Naive thymus-derived CD8-positive, alpha-beta T cell (primary cell): ENCODE data around the gene ACOX2. TPM values are rescaled to one million over a fixed set of nuclear protein-coding genes. Genes with fewer than 3 reads are reported as not detected.

ENCODE experiments used
- ATAC-seq, 2 donors: fragments of 150-1000 bp; cut with Tn5 transposase in 1 of 2; sonication (Bioruptor Pico), chemical (Tn5 transposase) in 1 of 2; 1 replicate in 1 of 2; 2 replicates in 1 of 2; pipeline ENCODE4 v1.10.0; 2021; ENCODE audit warnings: mild to moderate bottlenecking in 2 of 2, moderate library complexity in 2 of 2
- POLR2A ChIA-PET: fragments of 350-600 bp; sonication (Branson Sonifier 250); formaldehyde crosslinking; loops from one replicate; lab custom pipeline; 2021; ENCODE audit warnings: antibody characterized with exemption; lab: Charles Lee
- DNase-seq, 10 donors: peaks; one replicate each; pipeline versions ENCODE4 v3.0.0 to v3.0.0-alpha.2; 2020 to 2022
- H3K27ac Mint-ChIP-seq, 10 donors: one replicate each; pipeline ENCODE4 v1.8.0; 2020 to 2022; ENCODE audit warnings: mild to moderate bottlenecking in 10 of 10, mixed read lengths in 10 of 10, moderate library complexity in 4 of 10, inconsistent platforms in 1 of 10
- H3K27me3 Mint-ChIP-seq, 5 donors: one replicate each; pipeline ENCODE4 v1.8.0; 2021 to 2022; ENCODE audit warnings: mixed read lengths in 5 of 5
- H3K36me3 Mint-ChIP-seq, 3 donors: one replicate each; pipeline ENCODE4 v1.8.0; 2020 to 2022; ENCODE audit warnings: mixed read lengths in 3 of 3, mild to moderate bottlenecking in 2 of 3, inconsistent platforms in 1 of 3
- H3K4me1 Mint-ChIP-seq, 4 donors: one replicate each; pipeline ENCODE4 v1.8.0; 2021 to 2022; ENCODE audit warnings: mixed read lengths in 4 of 4
- H3K4me3 Mint-ChIP-seq, 10 donors: one replicate each; pipeline ENCODE4 v1.8.0; 2020 to 2022; ENCODE audit warnings: mild to moderate bottlenecking in 10 of 10, mixed read lengths in 10 of 10, moderate library complexity in 6 of 10, inconsistent platforms in 1 of 10
- H3K9me3 Mint-ChIP-seq, 9 donors: one replicate each; pipeline ENCODE4 v1.8.0; 2020 to 2022; ENCODE audit warnings: mixed read lengths in 9 of 9, mild to moderate bottlenecking in 3 of 9, inconsistent platforms in 1 of 9, moderate library complexity in 1 of 9
- polyA plus RNA-seq, 3 donors: library from polyadenylated mRNA; unstranded; fragments of 300-500 nt; fragmentation: Illumina TruSeq; gene quantifications; one replicate each; pipeline ENCODE4 v1.2.3, GENCODE V29; 2021
- total RNA-seq, 8 experiments: library from RNA in 2 of 8; stranded (reverse) in 2 of 8; gene quantifications; one replicate each; pipeline ENCODE4 v1.2.3 and lab custom pipeline; 2021 to 2026

ACOX2 gene
- total and polyA plus RNA-seq, 5 experiments from 2014 or later: not detected

DNA sequence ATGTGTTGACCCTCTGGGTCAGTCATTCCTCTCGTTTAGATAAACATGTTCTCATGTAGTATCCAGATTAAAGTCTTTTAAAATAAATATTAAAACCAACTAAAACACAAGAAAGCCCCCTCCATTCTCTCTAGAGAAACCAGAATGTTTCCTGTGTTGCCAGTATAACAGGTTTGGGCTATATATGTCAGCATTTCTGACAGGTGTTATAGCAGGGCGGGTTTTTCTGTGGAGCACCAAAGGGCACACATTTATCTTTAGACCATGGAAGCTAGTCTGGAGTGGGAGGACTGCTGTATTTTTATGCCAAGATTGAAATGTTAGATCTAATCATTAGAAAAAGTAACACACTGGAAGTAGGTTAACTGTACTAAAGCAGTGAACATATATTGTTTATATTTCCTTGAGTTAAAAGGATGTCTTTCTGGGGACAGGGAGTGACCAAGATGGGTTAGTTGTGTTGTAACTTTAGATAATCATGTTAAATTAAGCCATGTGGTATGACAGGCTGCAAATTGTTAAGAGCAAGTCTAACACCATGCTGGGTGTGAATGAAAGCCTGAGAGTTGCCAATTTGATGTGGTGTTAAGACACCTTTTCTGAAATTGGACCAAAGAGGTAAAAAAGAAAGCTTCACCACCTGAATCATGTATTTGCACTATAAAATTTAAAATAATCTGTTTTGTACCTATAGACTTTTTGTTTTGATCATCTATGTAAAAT, 29.5 kb downstream of the ACOX2 start:
- Mint-ChIP-seq H3K36me3 (peaks cover 0 to 15% (median 5%) of the 10 kb centered on the region in 3 donors), H3K27ac (peak overlapping the region in 2 of 10 donors; percentile 18 to 32), H3K4me1 (peaks cover 0 to 12% (median 4%) of the 10 kb centered on the region in 4 donors), H3K4me3 (no peak overlapping the region), H3K9me3 (no peaks in the 10 kb centered on the region), H3K27me3 (no peaks in the 10 kb centered on the region)
- ATAC-seq (no peak), DNase-seq (no peak)
- POLR2A ChIA-PET: no interaction called here

DNA sequence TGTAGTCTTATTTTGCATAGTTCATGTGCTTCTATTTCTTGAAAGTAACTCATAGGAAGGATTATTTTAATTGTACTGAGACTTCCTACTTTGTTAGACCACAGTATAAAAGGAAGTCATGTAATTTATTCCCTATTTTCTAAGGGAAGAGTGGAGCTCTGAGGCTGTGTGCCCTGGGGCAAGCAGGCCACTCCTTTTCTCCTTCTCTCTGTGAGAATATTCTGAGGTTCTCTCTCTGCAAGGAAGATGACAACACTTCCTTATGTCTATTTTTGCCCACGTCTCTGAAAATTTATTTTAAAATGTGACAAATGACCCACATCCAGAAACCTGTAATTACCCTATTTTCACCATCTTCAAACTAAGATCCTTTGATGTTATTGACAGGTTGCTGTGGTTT, 34.1 kb downstream of the ACOX2 start:
- ATAC-seq (no peak), DNase-seq (no peak)
- H3K27me3 Mint-ChIP-seq: no peaks in the 10 kb centered on the region
- H3K27ac Mint-ChIP-seq: no peak overlapping the region
- H3K9me3 Mint-ChIP-seq: no peaks in the 10 kb centered on the region
- no peak overlapping the region for H3K4me3 Mint-ChIP-seq
- peaks cover 6 to 44% (median 20%) of the 10 kb centered on the region in 3 donors for H3K36me3 Mint-ChIP-seq
- H3K4me1 Mint-ChIP-seq: peaks cover 4 to 26% (median 17%) of the 10 kb centered on the region in 4 donors
- POLR2A ChIA-PET: no interaction called here

DNA sequence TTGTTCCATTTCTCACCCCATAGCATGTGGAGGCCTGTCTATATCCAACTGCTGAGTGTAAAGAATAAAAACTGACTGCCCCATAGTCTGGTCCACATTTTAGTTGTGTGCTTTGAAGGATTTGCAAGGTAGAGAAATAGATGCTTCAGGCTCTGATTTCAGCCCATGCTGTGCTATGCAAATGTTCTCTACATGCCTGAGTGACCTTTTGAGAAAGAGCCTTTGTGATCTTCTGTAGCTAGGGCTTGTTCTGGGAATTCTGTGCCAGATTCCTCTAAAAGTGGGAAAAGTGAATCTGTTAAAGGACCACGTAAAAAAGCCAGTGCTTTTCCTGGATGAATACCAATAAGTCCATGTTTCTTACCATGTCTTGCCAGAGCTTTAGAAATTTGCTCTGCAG, 39.9 kb downstream of the ACOX2 start:
- Mint-ChIP-seq H3K4me3 (no peak overlapping the region), H3K9me3 (no peaks in the 10 kb centered on the region), H3K27ac (peak overlapping the region in 1 of 10 donors; percentile 40), H3K36me3 (peaks cover 6 to 26% (median 15%) of the 10 kb centered on the region in 3 donors), H3K4me1 (peaks cover 34 to 66% (median 62%) of the 10 kb centered on the region in 4 donors), H3K27me3 (no peaks in the 10 kb centered on the region)
- POLR2A ChIA-PET: no interaction called here
- ATAC-seq: no peak
- DNase-seq: no peak

DNA sequence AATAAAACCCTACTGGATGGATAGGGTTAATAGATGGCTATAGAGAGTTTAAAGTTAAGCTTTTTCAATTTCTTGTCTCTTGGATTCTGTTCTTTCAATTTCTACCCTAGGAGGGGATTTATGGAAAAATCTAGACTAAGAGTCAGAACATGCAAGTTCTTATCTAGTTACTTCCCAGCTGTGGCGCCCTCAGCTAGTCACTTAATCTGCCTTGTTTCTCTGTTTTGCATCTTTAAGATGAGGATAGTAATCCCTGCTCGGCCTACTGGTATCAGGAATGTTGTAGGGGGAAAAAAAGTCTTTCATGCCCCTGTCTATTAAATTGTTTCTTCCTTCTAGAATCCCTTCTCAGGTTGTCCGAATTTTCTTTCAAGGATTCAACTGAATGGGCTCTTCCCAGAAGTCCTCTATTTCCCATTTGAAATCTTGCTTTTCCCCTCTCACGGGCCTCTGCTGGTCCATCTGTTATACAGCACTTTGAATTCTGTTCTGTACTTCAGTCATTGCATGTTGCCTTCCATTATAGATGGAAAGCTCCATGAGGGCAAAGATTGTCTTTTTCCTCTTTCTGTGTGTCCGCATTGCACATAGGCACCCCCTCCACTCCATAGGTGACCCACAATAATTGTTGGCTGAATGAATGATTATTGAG, 40.7 kb downstream of the ACOX2 start:
- no peaks in the 10 kb centered on the region for H3K9me3 Mint-ChIP-seq
- peaks cover 36 to 69% (median 64%) of the 10 kb centered on the region in 4 donors for H3K4me1 Mint-ChIP-seq
- POLR2A ChIA-PET: no interaction called here
- no peak for DNase-seq
- no peaks in the 10 kb centered on the region for H3K27me3 Mint-ChIP-seq
- H3K4me3 Mint-ChIP-seq: no peak overlapping the region
- no peak overlapping the region for H3K27ac Mint-ChIP-seq
- H3K36me3 Mint-ChIP-seq: peaks cover 6 to 21% (median 14%) of the 10 kb centered on the region in 3 donors
- ATAC-seq: no peak

DNA sequence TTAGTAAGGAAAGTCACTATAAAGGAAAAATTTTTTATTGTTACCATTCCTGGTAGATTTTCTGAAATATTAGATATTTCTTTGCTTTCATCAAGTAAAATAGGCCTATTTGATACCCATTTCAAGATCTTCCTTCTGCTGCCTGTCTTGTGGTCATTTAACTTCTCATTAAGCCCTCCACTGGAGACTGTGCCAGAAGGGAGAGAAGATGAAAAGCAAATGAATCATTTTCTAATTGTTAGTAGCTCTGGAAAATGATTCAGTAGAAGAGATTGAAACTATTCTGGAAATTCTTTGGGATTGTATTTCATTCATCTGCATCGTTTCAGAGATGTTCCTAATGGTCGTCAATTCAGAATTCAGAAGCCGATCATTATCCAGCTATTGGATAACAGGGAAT, 41.9 kb downstream of the ACOX2 start:
- no peak overlapping the region for H3K27ac Mint-ChIP-seq
- H3K4me3 Mint-ChIP-seq: peak overlapping the region in 1 of 10 donors; percentile 42

DNA sequence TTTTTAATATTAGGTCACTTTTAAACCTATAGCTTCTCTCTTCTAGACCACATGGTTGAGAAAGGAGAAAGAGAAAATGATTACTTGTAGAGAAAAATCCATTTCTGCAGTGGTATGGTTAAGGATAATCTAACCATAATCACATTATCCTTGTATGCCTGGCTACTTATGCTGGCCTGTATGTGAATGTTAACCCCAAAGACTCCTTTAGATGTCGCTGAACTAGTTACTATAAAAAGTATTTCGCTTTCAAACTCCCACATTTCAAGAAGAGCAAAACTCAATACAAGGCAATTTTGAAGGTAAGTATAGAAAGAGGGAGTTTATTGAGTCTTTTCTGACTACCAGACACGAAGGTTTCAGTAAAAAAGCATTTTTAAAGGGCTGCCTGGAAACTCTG, 42.9 kb downstream of the ACOX2 start:
- peaks cover 38 to 76% (median 67%) of the 10 kb centered on the region in 4 donors for H3K4me1 Mint-ChIP-seq
- POLR2A ChIA-PET: interaction anchor here (3.2 kb wide), 1 partner anchor 162 kb away, joined by 14 read pairs; the partner anchor contains the start of gene PXK
- H3K4me3 Mint-ChIP-seq: peak overlapping the region in 8 of 10 donors; percentile 13 to 97 (median 90)
- H3K27ac Mint-ChIP-seq: peak overlapping the region in 1 of 10 donors; percentile 21
- H3K27me3 Mint-ChIP-seq: no peaks in the 10 kb centered on the region
- no peak for ATAC-seq
- DNase-seq: no peak
- H3K36me3 Mint-ChIP-seq: peaks cover 0 to 5% (median 1%) of the 10 kb centered on the region in 3 donors
- no peaks in the 10 kb centered on the region for H3K9me3 Mint-ChIP-seq

More for the DNA sequence above, 41.9 kb downstream of the ACOX2 start:
- DNase-seq: no peak
- POLR2A ChIA-PET: interaction anchor here (1.1 kb wide), 1 partner anchor 189 kb away, joined by 6 read pairs; the partner anchor contains the start of genes HTD2 and RPP14
- ATAC-seq: no peak
- Mint-ChIP-seq H3K36me3 (peaks cover 0 to 12% (median 5%) of the 10 kb centered on the region in 3 donors), H3K9me3 (no peaks in the 10 kb centered on the region), H3K4me1 (peaks cover 38 to 75% (median 68%) of the 10 kb centered on the region in 4 donors), H3K27me3 (no peaks in the 10 kb centered on the region)

DNA sequence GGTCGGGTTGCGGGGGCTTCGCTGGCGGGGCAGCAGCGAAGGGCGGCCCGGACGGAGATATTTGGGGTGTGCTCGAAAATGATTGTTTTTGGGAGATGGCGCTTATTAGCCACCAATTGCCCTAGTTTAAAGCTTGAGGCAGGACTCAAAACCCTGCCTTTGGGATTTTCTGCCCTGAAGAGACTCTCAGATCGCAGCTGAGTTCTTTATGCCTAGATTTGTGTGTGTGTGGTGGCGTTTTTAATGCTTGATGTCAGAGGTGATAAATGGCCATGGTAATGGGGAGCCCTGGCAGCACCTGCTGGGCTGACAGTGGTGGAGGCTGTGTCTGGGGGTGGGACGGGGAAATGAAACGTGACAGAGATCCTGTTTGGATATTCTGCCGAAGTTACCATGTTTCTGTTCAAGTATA, 44.5 kb downstream of the ACOX2 start:
- peaks cover 36 to 65% (median 61%) of the 10 kb centered on the region in 4 donors for H3K4me1 Mint-ChIP-seq
- peak in 7 of 10 donors; percentile 12 to 41 (median 25) for DNase-seq
- POLR2A ChIA-PET: interaction anchor here (0.6 to 3.5 kb wide), 6 partner anchors 12 to 1811 kb away, joined by 3 to 33 read pairs (median 8); partner anchors contain the start of genes HTD2, PDHB, PXK and RPP14

DNA sequence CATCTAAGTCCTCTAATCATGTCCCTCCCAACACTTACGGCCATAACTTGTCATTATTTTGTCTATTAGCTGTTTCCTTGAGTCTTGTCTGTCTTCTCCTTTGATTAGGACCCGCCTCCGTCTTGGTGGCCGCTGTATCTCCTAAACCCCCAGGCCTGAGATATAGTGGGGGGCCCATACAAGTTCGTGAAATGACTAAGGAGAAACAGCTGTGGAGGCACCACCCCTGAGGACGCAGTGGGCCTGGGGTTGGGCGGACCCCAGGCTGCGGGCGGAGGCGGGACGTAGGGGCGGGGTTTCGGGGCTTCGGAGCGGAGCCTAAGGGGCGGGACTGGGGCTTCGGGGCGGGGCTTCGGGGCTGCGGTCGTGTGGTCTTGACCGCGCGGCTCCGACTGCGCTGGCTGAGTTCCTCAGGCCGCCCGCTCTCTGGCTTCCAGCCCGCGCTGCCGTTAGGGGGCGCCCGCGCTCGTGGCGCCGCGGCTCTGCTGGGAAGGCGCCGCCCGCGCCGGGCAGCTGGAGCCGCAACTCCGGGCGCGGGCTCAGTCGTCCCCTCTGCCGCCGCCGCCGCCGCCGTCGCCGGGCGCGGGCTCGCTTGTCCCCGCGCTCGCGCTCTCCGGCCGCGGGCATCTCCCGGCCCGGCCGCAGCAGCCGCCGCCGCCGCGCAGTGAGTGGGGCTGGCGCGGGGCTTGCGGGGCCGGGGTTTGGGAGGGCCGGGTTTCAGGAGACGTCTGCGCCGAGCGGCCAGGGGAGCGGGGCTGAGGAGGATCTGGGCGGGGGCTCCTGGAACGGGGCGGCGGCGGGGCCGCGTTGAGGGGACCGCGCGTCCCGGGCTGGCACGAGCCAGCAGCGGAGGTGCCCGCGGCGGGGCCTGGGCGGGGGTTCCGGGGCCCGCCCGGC, 45.2 kb downstream of the ACOX2 start, which contains the start of gene KCTD6:
TSS of gene KCTD6 (plus strand) at position 591 of the 897 bp plus-strand sequence. CDS start 6,660 bp downstream, outside the sequence.
- ATAC-seq: peak; percentile 85 to 87

More for the DNA sequence above, 44.5 kb downstream of the ACOX2 start:
- ATAC-seq: peak in 1 of 2 donors; percentile 31
- Mint-ChIP-seq H3K9me3 (no peaks in the 10 kb centered on the region), H3K4me3 (peak overlapping the region; percentile 84 to 98 (median 94)), H3K27ac (peak overlapping the region; percentile 70 to 96 (median 90)), H3K27me3 (no peaks in the 10 kb centered on the region), H3K36me3 (no peaks in the 10 kb centered on the region)

DNA sequence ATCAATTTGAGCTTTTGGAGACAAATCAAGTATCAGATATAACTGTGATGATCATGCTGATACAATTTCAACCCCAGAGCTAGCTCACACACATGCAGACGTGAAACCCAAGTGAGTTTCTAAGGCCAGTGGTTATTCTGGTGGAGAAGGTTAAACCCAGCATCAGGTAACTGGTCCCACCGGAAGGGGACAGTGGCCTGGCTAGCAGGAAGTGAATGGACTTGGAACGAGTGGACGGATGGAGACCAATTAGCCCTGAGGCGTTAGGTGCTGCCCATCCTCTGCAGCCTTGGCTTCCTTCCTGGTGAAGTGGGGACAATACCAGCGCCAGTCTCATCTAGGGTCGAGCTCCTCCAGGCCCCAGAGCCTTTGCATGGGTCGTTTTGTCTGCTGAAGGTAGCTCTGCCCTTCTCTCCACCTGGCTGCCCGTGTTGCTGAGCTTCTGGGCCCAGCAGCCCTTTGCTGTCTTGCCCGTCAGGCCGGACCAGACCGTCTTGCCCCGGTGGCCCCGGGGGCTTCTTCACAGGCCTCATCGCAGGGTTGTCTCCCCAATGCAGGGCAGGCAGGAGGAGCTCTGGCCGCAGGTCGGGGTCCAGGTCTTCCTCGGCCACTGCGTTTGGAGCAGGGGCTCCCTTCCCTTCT, 46.0 kb downstream of the ACOX2 start:
- Mint-ChIP-seq H3K4me3 (peak overlapping the region; percentile 68 to 91 (median 78)), H3K36me3 (no peaks in the 10 kb centered on the region), H3K27me3 (no peaks in the 10 kb centered on the region), H3K9me3 (no peaks in the 10 kb centered on the region), H3K27ac (peak overlapping the region; percentile 73 to 95 (median 88)), H3K4me1 (peaks cover 26 to 56% (median 46%) of the 10 kb centered on the region in 4 donors)
- peak in 2 of 10 donors; percentile 3 to 8 for DNase-seq
- POLR2A ChIA-PET: interaction anchor here (0.8 to 3.5 kb wide), 6 partner anchors 9 to 184 kb away, joined by 3 to 33 read pairs (median 10); partner anchors contain the start of genes HTD2, PDHB, PXK and RPP14
- no peak for ATAC-seq

More for the DNA sequence above, 45.2 kb downstream of the ACOX2 start, which contains the start of gene KCTD6:
- POLR2A ChIA-PET: interaction anchor here (0.6 to 3.5 kb wide), 7 partner anchors 9 to 404 kb away, joined by 3 to 33 read pairs (median 6); partner anchors contain the start of genes HTD2, PDHB, PXK and RPP14
- H3K9me3 Mint-ChIP-seq: no peaks in the 10 kb centered on the region
- H3K4me3 Mint-ChIP-seq: peak within 1 kb of the TSS; percentile 84 to 98 (median 94)
- peaks cover 31 to 63% (median 54%) of the 10 kb centered on the region in 4 donors for H3K4me1 Mint-ChIP-seq
- H3K36me3 Mint-ChIP-seq: no peaks in the 10 kb centered on the region
- H3K27ac Mint-ChIP-seq: peak within 1 kb of the TSS; percentile 83 to 96 (median 92)
- no peaks in the 10 kb centered on the region for H3K27me3 Mint-ChIP-seq
- peak; percentile 66 to 88 (median 85) for DNase-seq

DNA sequence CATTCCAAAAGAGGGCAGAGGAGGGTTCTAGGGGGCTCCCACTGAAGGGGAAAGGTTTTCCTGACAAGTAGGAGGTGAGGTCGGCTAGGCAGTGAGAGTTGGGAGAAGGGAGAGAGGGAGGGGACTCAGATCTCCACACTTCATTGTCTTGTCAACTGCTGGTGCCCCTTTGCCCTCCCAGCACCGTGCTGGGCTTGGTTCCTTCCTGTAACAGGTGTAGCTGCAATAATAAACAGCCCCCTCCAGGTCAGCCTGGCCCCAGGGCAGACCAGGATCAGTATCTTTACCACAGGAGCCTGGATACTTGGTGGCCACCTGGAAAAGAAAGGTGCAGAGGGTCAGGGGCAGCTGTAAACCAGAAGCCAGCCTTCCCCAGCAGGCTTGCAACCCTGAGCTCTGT, 48.0 kb downstream of the ACOX2 start:
- ATAC-seq: no peak
- peak overlapping the region in 2 of 10 donors; percentile 58 to 63 for H3K27ac Mint-ChIP-seq
- no peaks in the 10 kb centered on the region for H3K9me3 Mint-ChIP-seq
- DNase-seq: no peak
- H3K27me3 Mint-ChIP-seq: no peaks in the 10 kb centered on the region
- H3K4me1 Mint-ChIP-seq: peaks cover 18 to 41% (median 31%) of the 10 kb centered on the region in 4 donors
- no peaks in the 10 kb centered on the region for H3K36me3 Mint-ChIP-seq
- no peak overlapping the region for H3K4me3 Mint-ChIP-seq
- POLR2A ChIA-PET: no interaction called here

DNA sequence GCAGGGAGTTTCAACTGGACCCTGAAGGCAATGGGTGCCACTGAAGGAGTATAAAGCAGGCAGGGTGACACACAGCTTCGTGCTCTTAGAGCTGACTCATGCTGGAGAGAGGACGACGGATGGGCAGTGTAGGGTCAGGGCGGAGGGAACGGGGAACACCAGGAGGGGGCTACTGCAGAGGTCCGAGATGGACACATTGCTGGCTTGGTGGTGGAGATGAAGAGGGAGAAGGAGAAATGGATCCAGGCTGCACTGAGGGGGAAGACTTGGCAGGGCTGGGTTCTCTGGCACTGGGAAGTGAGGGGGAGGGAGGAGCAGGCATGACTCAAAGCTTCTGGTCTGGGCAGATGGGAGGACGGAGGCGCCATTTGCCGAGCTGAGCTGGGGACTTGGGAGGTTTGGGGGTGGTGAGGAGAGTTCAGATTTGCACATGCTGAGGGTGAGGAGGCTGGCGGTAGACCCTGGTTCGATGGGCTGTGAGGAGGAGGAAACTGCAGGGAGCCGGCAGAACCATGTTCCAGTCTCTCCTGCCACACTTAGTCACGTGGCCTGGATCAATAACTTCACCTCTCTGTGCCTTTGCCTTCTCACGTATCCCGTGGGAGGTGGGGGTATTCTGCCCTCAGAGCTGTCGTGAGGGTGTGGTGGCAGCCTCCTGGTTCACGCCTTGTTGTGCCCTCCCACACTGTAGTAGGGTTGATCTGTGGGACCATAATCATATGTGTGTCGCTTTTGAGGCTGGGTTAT, 49.7 kb downstream of the ACOX2 start:
- ATAC-seq (no peak), DNase-seq (no peak)
- POLR2A ChIA-PET: no interaction called here
- no peaks in the 10 kb centered on the region for H3K36me3 Mint-ChIP-seq
- peak overlapping the region in 4 of 10 donors; percentile 15 to 72 (median 29) for H3K27ac Mint-ChIP-seq
- H3K4me1 Mint-ChIP-seq: peaks cover 7 to 39% (median 15%) of the 10 kb centered on the region in 4 donors
- no peaks in the 10 kb centered on the region for H3K27me3 Mint-ChIP-seq
- H3K4me3 Mint-ChIP-seq: peak overlapping the region in 1 of 10 donors; percentile 43
- no peaks in the 10 kb centered on the region for H3K9me3 Mint-ChIP-seq
